Vagina (tissue), 2 donors: ENCODE measurements around the gene POP5. TPM values are rescaled to one million over a fixed set of nuclear protein-coding genes. Genes with fewer than 3 reads are reported as not detected.

ENCODE experiments used
- DNase-seq, 2 donors: peaks; one replicate each; pipeline ENCODE4 v3.0.0-alpha.2; 2017; ENCODE audit errors: extremely low spot score in 2 of 2
- H3K27ac ChIP-seq: fragments of 200-600 bp; sonication (generic); one replicate; pipeline ENCODE4 v1.5.1; 2019
- H3K27me3 ChIP-seq: fragments of 200-600 bp; sonication (generic); one replicate; pipeline ENCODE4 v1.5.1; 2019
- H3K36me3 ChIP-seq, 2 donors: fragments of 200-600 bp; sonication (generic); one replicate each; pipeline ENCODE4 v1.5.1; 2017 to 2019
- H3K4me1 ChIP-seq: fragments of 200-600 bp; sonication (generic); one replicate; pipeline ENCODE4 v1.5.1; 2019
- H3K4me3 ChIP-seq, 2 donors: fragments of 200-600 bp; sonication (generic); 1 replicate in 1 of 2; 2 replicates in 1 of 2; pipeline ENCODE4 v1.5.1; 2016 to 2019
- H3K9me3 ChIP-seq: fragments of 200-600 bp; sonication (generic); one replicate; pipeline ENCODE4 v1.5.1; 2019
- CTCF ChIP-seq, 3 experiments: fragments of 450-650 bp in 2 of 3; fragments of 200-600 bp in 1 of 3; sonication (generic) in 1 of 3; IDR thresholded peaks; one replicate each; pipeline ENCODE4 v1.5.1; 2017 to 2019; ENCODE audit warnings: antibody characterized with exemption in 3 of 3, mild to moderate bottlenecking in 2 of 3, moderate library complexity in 2 of 3
- POLR2A ChIP-seq, 2 donors: fragments of 450-650 bp; IDR thresholded peaks; one replicate each; pipeline ENCODE4 v1.6.1; 2017; ENCODE audit warnings: antibody characterized with exemption in 2 of 2, mild to moderate bottlenecking in 2 of 2, moderate library complexity in 2 of 2
- POLR2AphosphoS5 ChIP-seq, 2 donors: sonication (generic); formaldehyde crosslinking; IDR thresholded peaks; one replicate each; pipeline ENCODE4 v1.9.0; 2017; ENCODE audit warnings: antibody characterized with exemption in 2 of 2, mild to moderate bottlenecking in 2 of 2, low read depth in 1 of 2; ENCODE audit not compliant: insufficient read depth in 1 of 2
- intact Hi-C: fragments of 100-400 bp; cut with DNase I; formaldehyde crosslinking; loops from one replicate; pipeline ENCODE4 v1.15.1; 2023
- total RNA-seq: library from RNA; depleted of rRNA; stranded (reverse); fragments of >200 nt; gene quantifications from one replicate; pipeline ENCODE4 v1.2.3, GENCODE V29; 2016

The POP5 gene
- total RNA-seq, 1 donor from 2014 or later = 35.6 TPM

DNA sequence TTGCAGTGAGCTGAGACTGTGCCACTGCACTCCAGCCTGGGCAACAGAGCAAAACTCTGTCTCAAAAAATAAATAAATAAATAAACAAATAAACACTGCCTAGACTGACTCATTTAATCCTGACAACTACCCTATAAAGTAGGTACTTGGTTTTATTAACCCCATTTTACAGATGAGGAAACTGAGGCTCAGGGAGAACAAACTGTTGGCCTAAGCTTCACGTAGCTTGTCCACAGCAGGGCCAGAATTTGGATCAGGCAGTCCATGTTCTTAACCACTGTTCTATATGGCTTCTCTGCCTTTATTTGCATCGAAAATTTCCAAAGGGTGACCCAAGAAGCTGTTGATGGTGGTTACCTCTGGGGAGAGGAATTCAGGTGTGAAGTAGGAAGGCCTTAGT is 5.7 kb upstream of the POP5 start:
- intact Hi-C loops = loop anchor here (5.0 kb wide), 1 partner anchor 385 kb away; no protein-coding TSS in a partner anchor
- DNase-seq = no peak
- Histone ChIP-seq H3K4me1 (peaks cover 22% of the 10 kb centered on the region), H3K9me3 (no peaks in the 10 kb centered on the region), H3K27me3 (no peaks in the 10 kb centered on the region), H3K36me3 (no peaks in the 10 kb centered on the region), H3K4me3 (no peak overlapping the region), H3K27ac (no peak overlapping the region)
- TF ChIP-seq POLR2A (IDR thresholded peaks at IDR 0.05) = no peak
- no peak for TF ChIP-seq POLR2AphosphoS5 (IDR thresholded peaks at IDR 0.05; ENCODE audit: insufficient read depth in 1 of 2, low read depth in 1 of 2)
- TF ChIP-seq CTCF (IDR thresholded peaks at IDR 0.05) = no peak

DNA sequence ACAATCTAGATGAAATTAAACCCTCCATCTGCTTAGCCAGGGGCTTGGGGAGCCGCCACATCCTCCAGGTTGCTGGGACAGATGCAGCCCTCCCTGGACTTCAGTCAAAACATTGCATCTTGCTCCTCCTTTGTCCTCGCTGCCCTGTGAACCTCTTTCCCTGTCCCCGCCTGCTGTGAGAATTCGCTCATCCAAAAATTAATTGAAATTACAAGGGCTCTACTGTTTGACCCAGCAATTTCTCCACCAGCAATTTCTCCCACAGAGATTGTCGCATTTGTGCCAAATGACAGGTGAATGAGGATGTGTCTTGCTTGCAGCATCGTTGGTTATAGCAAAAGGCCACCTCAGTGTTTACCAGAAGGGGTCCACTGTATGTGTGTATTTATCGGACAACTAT is 5.0 kb upstream of the POP5 start:
- no peak overlapping the region for H3K4me3 ChIP-seq
- H3K27ac ChIP-seq = no peak overlapping the region
- H3K36me3 ChIP-seq = no peaks in the 10 kb centered on the region
- TF ChIP-seq POLR2AphosphoS5 (IDR thresholded peaks at IDR 0.05; ENCODE audit: insufficient read depth in 1 of 2, low read depth in 1 of 2) (no peak), POLR2A (IDR thresholded peaks at IDR 0.05) (no peak), CTCF (IDR thresholded peaks at IDR 0.05) (no peak)
- H3K27me3 ChIP-seq = no peaks in the 10 kb centered on the region
- intact Hi-C loops = loop anchor here (5.0 kb wide), 1 partner anchor 386 kb away; no protein-coding TSS in a partner anchor
- H3K4me1 ChIP-seq = peaks cover 26% of the 10 kb centered on the region
- no peak for DNase-seq
- H3K9me3 ChIP-seq = no peaks in the 10 kb centered on the region

DNA sequence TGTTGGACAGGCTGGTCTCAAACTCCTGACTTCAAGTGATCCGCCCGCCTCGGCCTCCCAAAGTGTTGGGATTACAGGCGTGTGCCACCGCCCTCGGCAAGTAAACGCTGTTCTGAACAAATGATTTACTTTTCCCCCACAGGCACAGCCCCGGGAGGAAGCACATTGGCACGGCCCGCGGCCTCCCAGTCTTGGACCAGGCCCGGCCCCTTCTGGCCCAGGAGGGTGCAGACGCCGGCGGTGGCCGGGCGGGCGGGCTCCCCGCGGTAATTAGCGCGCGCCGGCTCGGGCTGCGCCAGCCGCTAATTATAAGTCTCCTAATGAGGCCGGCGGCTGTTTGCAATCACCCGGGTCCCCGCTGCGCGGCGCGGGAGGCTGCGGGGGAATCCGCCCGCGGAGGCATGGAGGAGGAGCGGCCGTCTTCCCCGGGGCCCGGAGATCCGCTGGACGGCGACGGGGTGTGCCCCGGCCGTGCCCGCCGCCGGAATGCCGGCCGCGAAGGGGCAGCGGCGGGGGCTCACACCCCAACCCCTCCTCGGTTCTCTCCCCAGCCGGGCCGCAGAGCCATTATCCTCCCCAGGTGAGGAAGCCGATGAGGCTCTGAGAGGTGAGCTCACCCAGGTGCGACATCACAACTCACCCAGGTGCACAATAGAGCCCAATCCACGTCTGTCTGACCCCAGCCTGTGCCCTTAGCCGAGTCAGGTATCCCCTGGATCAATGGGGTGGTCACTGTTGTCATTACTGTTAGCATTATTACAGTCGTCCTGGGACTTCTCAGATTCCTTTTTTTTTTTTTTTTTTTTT is 3.3 kb upstream of the POP5 start:
- DNase-seq = no peak
- Histone ChIP-seq H3K4me1 (peaks cover 36% of the 10 kb centered on the region), H3K4me3 (peak overlapping the region; percentile 43 to 50), H3K9me3 (no peaks in the 10 kb centered on the region), H3K27ac (peak overlapping the region; percentile 14), H3K36me3 (no peaks in the 10 kb centered on the region), H3K27me3 (no peaks in the 10 kb centered on the region)
- TF ChIP-seq POLR2AphosphoS5 (IDR thresholded peaks at IDR 0.05; ENCODE audit: insufficient read depth in 1 of 2, low read depth in 1 of 2) (no peak), CTCF (IDR thresholded peaks at IDR 0.05) (peak in 1 of 3 experiments; percentile 5), POLR2A (IDR thresholded peaks at IDR 0.05) (no peak)
- intact Hi-C loops = loop anchor here (5.0 kb wide), 3 partner anchors 63 to 388 kb away; partner anchors contain the start of gene UNC119B

DNA sequence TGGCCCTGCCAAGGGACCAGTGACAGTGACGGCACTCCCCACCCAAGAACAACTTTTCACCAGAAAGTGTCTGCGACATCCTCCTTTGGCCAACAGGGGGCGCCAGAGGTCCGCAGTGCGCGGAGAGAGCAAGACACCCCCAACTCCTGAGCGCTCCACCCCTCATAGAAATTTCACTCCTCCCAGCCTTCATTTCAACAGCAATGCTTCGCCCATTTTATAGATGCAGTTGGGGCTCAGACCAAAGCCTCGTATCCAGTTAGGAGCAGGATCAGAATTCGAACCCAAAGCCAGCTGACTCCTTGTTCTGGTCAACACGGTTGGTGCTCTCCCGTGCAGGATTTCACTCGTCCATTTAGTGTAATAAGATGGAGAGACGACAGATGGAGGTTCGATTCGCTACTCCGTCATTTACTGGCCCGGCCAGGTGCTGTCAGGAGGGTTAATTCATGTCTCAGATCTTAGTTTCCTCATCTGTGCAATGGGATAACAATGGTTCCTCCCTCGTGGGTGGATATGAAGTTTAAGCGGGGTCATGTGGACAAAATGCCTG is 2.4 kb upstream of the POP5 start:
- DNase-seq = no peak
- TF ChIP-seq CTCF (IDR thresholded peaks at IDR 0.05) (peak; percentile 83 to 89 (median 84)), POLR2AphosphoS5 (IDR thresholded peaks at IDR 0.05; ENCODE audit: insufficient read depth in 1 of 2, low read depth in 1 of 2) (no peak), POLR2A (IDR thresholded peaks at IDR 0.05) (no peak)
- intact Hi-C loops = loop anchor here (5.0 kb wide), 2 partner anchors 64 to 129 kb away; partner anchors contain the start of gene UNC119B
- Histone ChIP-seq H3K4me3 (peak overlapping the region in 1 of 2 donors; percentile 21), H3K36me3 (peaks cover 0 to 6% of the 10 kb centered on the region in 2 donors), H3K4me1 (peaks cover 36% of the 10 kb centered on the region), H3K27ac (no peak overlapping the region), H3K9me3 (no peaks in the 10 kb centered on the region), H3K27me3 (no peaks in the 10 kb centered on the region)
